Hepatocyte (in vitro differentiated cells): ENCODE data around the gene RALGAPB.

Experiments
- EZH2 ChIP-seq: fragments of 200-600 bp; sonication (generic); IDR thresholded peaks from 2 replicates; pipeline ENCODE4 v1.6.1; 2016; ENCODE audit warnings: antibody characterized with exemption, mild to moderate bottlenecking, borderline replicate concordance
- EZH2phosphoT487 ChIP-seq: fragments of 200-600 bp; sonication (generic); IDR thresholded peaks from one replicate; pipeline ENCODE4 v1.6.1; 2018; ENCODE audit warnings: antibody characterized with exemption, mild to moderate bottlenecking, low read depth, moderate library complexity; ENCODE audit not compliant: unreplicated experiment, severe bottlenecking
- TF ChIP-seq, protein P1 (sequence below): fragments of 200-600 bp; sonication (generic); IDR thresholded peaks from 2 replicates; pipeline ENCODE4 v1.5.1; 2016; ENCODE audit warnings: antibody characterized with exemption, mild to moderate bottlenecking; ENCODE audit not compliant: poor library complexity

DNA sequence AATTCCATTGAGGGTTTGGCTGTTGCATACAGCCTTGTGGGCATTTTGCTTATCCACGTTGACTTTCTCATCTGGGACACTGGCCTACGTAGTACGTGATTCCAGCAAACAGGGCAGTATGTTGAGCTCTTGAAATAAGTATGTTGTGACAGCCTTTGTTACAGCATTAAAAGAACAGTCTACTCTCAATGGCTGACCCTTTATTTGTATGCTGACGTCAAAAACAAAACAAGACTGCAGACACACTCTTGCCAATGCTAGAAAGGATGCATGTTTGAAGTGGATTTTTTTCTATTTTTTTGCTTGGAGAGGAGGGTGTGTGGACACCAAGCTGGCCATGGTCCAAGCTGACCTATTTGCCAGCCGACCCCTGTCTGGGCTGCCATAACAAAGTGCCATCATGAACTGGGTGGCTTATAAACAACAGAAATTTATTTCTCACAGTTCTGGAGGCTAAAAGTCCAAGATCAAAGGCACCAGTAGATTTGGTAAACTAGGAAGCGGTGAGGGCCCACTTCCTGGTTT is 26.7 kb upstream of the RALGAPB start:
- TF ChIP-seq, protein P1, sequence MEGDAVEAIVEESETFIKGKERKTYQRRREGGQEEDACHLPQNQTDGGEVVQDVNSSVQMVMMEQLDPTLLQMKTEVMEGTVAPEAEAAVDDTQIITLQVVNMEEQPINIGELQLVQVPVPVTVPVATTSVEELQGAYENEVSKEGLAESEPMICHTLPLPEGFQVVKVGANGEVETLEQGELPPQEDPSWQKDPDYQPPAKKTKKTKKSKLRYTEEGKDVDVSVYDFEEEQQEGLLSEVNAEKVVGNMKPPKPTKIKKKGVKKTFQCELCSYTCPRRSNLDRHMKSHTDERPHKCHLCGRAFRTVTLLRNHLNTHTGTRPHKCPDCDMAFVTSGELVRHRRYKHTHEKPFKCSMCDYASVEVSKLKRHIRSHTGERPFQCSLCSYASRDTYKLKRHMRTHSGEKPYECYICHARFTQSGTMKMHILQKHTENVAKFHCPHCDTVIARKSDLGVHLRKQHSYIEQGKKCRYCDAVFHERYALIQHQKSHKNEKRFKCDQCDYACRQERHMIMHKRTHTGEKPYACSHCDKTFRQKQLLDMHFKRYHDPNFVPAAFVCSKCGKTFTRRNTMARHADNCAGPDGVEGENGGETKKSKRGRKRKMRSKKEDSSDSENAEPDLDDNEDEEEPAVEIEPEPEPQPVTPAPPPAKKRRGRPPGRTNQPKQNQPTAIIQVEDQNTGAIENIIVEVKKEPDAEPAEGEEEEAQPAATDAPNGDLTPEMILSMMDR, result no peak
- TF ChIP-seq EZH2 (no peak), EZH2phosphoT487 (no peak)
